ENCODE measurements around the gene FTHL17.

DNA sequence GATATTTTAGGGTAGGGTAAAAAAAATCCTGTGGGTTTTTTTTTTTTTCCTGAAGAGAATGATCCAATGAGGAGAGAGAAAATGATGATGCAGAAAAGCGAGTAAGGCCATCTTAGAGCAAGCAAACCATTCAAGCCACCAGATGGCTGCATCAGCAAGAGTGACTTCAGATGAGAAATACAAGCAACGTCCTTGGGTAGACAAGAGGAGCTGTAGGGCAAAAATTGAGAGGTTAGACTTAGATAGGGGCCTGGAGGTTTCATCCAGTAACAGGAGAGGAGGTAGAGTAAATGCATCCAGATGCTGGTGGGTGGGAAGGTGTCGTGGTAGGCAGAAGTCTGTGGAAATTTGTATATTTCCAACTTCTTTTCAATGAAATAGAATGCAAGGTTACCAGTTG is 14.6 kb downstream of the FTHL17 start:
- no peak for TF ChIP-seq CTCF (IDR thresholded peaks at IDR 0.05)
- TF ChIP-seq POLR2A (IDR thresholded peaks at IDR 0.05), result no peak
- no peak for TF ChIP-seq POLR2AphosphoS5 (IDR thresholded peaks at IDR 0.05)
- no peak for TF ChIP-seq EP300 (IDR thresholded peaks at IDR 0.05)
